GM12892 (cell line): ENCODE measurements around the gene CTSW.

Source experiments
- POLR2A ChIP-seq: IDR thresholded peaks from 2 replicates; pipeline ENCODE4 v1.6.1; 2011; ENCODE audit warnings: low read depth, low read length, control low read depth
- POLR2AphosphoS5 ChIP-seq: IDR thresholded peaks from 2 replicates; pipeline ENCODE4 v1.6.1; 2011; ENCODE audit warnings: low read depth, low read length, control low read depth
- TAF1 ChIP-seq: IDR thresholded peaks from 2 replicates; pipeline ENCODE4 v1.6.1; 2011; ENCODE audit warnings: low read depth, mild to moderate bottlenecking, control low read depth, low read length, borderline replicate concordance

DNA sequence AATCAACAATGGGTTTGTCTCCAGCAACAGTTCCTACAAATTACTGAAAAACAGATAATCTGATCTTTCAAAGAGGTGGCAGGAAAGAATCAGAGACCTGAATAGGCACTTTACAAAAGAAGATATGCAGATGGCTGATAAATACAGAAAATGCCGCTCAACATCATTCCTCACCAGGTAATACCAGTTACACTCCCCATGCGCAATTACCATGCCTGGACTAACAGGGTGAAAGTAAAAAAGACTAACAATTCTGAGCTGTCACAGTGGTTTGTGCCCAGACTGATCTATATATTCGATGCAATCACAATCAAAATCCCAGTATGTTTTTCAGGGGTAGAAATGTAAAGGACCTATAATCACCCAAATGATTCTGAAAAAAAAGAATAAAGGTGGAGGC is 35.8 kb upstream of the CTSW start:
- no peak for TF ChIP-seq POLR2A
- no peak for TF ChIP-seq POLR2AphosphoS5
- TF ChIP-seq TAF1 = no peak
